ENCODE measurements around the gene CHEK2.

Gene CHEK2

DNA sequence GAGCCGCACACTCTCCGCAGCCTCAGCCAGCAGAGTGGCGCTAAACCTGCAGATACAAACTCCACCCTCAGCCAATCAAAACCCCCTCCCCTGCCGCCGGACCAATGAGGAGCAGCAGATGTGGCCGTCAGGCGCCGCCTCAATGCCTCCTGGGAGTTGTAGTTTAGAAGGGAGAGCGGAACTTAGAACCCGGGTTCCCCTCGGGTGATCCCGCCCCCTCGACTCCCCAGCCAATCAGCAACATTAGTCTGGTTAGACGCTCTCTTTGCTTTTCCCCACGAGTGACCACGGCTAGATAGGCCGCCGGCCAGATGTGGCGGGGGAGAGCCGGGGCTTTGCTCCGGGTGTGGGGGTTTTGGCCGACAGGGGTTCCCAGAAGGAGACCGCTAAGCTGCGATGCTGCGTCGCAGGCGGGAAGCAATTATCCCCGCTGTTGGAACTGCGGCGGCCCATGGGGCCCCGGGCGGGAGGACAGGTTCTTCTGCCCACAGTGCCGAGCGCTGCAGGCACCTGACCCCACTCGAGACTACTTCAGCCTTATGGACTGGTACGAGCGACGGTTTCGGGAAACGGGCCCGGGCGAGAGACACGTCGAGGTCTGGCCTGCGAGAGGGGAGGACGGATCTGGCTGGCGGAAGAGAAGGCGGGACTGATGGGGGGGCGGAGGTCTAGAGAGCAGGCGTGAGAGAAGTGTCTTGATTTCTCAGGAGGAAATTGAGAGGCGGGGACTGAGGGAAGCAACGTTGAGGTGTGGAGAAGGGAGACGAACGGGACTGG is at the start of gene CHEK2, which contains the start of gene HSCB:
TSS of gene CHEK2 (minus strand) at position 36 of the 777 bp plus-strand sequence. CDS start 7,099 bp downstream, outside the sequence.
TSS of gene HSCB (plus strand) at position 255 of the 777 bp plus-strand sequence. CDS start at position 312, 57 bp downstream.
- POLR2A ChIA-PET, result interaction anchor here (1.0 to 1.7 kb wide), 6 partner anchors 11 to 63 kb away, joined by 3 to 10 read pairs (median 4); partner anchors contain the start of genes CCDC117 and XBP1
- DNase-seq (ENCODE audit: extremely low spot score), result peak; percentile 99
- TF ChIP-seq L3MBTL2 (conservative IDR thresholded peaks at IDR 0.05) (peak; percentile 43), SP1 (IDR thresholded peaks at IDR 0.05) (no peak), ARNT (IDR thresholded peaks at IDR 0.05) (no peak), CTBP1 (IDR thresholded peaks at IDR 0.05; ENCODE audit: borderline replicate concordance) (no peak), FOXM1 (IDR thresholded peaks at IDR 0.05; ENCODE audit: borderline replicate concordance) (peak; percentile 93), NFRKB (IDR thresholded peaks at IDR 0.05) (no peak), SUZ12 (IDR thresholded peaks at IDR 0.05) (no peak), BHLHE40 (IDR thresholded peaks at IDR 0.05; ENCODE audit: borderline replicate concordance) (no peak), HDGF (IDR thresholded peaks at IDR 0.05; ENCODE audit: borderline replicate concordance) (no peak; the same call in 1 of the 2 replicates), FOXK2 (IDR thresholded peaks at IDR 0.05) (no peak), LEF1 (IDR thresholded peaks at IDR 0.05; ENCODE audit: borderline replicate concordance) (no peak; the same call in 1 of the 2 replicates), FOXA1 (IDR thresholded peaks at IDR 0.05) (no peak), ELF4 (IDR thresholded peaks at IDR 0.05) (no peak; the same call in 1 of the 2 replicates), TARDBP (IDR thresholded peaks at IDR 0.05) (no peak), ZNF384 (IDR thresholded peaks at IDR 0.05) (no peak)
- TF ChIP-seq, protein P1, sequence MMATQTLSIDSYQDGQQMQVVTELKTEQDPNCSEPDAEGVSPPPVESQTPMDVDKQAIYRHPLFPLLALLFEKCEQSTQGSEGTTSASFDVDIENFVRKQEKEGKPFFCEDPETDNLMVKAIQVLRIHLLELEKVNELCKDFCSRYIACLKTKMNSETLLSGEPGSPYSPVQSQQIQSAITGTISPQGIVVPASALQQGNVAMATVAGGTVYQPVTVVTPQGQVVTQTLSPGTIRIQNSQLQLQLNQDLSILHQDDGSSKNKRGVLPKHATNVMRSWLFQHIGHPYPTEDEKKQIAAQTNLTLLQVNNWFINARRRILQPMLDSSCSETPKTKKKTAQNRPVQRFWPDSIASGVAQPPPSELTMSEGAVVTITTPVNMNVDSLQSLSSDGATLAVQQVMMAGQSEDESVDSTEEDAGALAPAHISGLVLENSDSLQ (IDR thresholded peaks at IDR 0.05), result peak; percentile 93
- CTCF ChIA-PET, result no interaction called here

GRCh38 chr22:28791124-28791523 is 49.5 kb upstream of the CHEK2 start:
- TF ChIP-seq, protein P1 (IDR thresholded peaks at IDR 0.05), result no peak
- TF ChIP-seq ZNF384 (IDR thresholded peaks at IDR 0.05) (no peak), LEF1 (IDR thresholded peaks at IDR 0.05; ENCODE audit: borderline replicate concordance) (no peak), FOXA1 (IDR thresholded peaks at IDR 0.05) (no peak), FOXM1 (IDR thresholded peaks at IDR 0.05; ENCODE audit: borderline replicate concordance) (no peak), SP1 (IDR thresholded peaks at IDR 0.05) (no peak), TARDBP (IDR thresholded peaks at IDR 0.05) (no peak), BHLHE40 (IDR thresholded peaks at IDR 0.05; ENCODE audit: borderline replicate concordance) (no peak), FOXK2 (IDR thresholded peaks at IDR 0.05) (no peak), CTBP1 (IDR thresholded peaks at IDR 0.05; ENCODE audit: borderline replicate concordance) (no peak), L3MBTL2 (conservative IDR thresholded peaks at IDR 0.05) (no peak), SUZ12 (IDR thresholded peaks at IDR 0.05) (no peak), ARNT (IDR thresholded peaks at IDR 0.05) (no peak), HDGF (IDR thresholded peaks at IDR 0.05; ENCODE audit: borderline replicate concordance) (no peak), NFRKB (IDR thresholded peaks at IDR 0.05) (no peak), ELF4 (IDR thresholded peaks at IDR 0.05) (no peak)
- DNase-seq (ENCODE audit: extremely low spot score), result no peak
- ChIA-PET POLR2A (interaction anchor here (1.3 kb wide), 1 partner anchor 9 kb away, joined by 11 read pairs; the partner anchor contains the start of gene XBP1), CTCF (no interaction called here)

GRCh38 chr22:28788601-28789000 is 47.0 kb upstream of the CHEK2 start:
- CTCF ChIA-PET, result interaction anchor here (0.8 kb wide), 1 partner anchor 23 kb away, joined by 3 read pairs; no protein-coding TSS in a partner anchor

GRCh38 chr22:28783786-28784671 is 42.4 kb upstream of the CHEK2 start:
- TF ChIP-seq SUZ12 (IDR thresholded peaks at IDR 0.05), result no peak
- TF ChIP-seq ARNT (IDR thresholded peaks at IDR 0.05), result no peak
- TF ChIP-seq FOXM1 (IDR thresholded peaks at IDR 0.05; ENCODE audit: borderline replicate concordance), result no peak
- TF ChIP-seq FOXA1 (IDR thresholded peaks at IDR 0.05), result no peak
- TF ChIP-seq ZNF384 (IDR thresholded peaks at IDR 0.05), result no peak
- TF ChIP-seq BHLHE40 (IDR thresholded peaks at IDR 0.05; ENCODE audit: borderline replicate concordance), result no peak
- no peak for TF ChIP-seq HDGF (IDR thresholded peaks at IDR 0.05; ENCODE audit: borderline replicate concordance)
- no peak for TF ChIP-seq LEF1 (IDR thresholded peaks at IDR 0.05; ENCODE audit: borderline replicate concordance)
- DNase-seq (ENCODE audit: extremely low spot score), result no peak
- CTCF ChIA-PET, result interaction anchor here (0.5 to 1.6 kb wide), 3 partner anchors 10 to 192 kb away, joined by 3 to 5 read pairs (median 3); no protein-coding TSS in a partner anchor
- POLR2A ChIA-PET, result interaction anchor here (0.8 to 3.6 kb wide), 4 partner anchors 10 to 167 kb away, joined by 3 to 23 read pairs (median 8); partner anchors contain the start of gene XBP1

More at GRCh38 chr22:28788601-28789000, 47.0 kb upstream of the CHEK2 start:
- POLR2A ChIA-PET, result interaction anchor here (0.6 to 3.2 kb wide), 2 partner anchors 12 to 117 kb away, joined by 3 to 19 read pairs; partner anchors contain the start of gene XBP1
- TF ChIP-seq, protein P1 (IDR thresholded peaks at IDR 0.05), result no peak
- TF ChIP-seq CTBP1 (IDR thresholded peaks at IDR 0.05; ENCODE audit: borderline replicate concordance), result no peak
- no peak for TF ChIP-seq FOXA1 (IDR thresholded peaks at IDR 0.05)
- TF ChIP-seq SUZ12 (IDR thresholded peaks at IDR 0.05), result no peak
- no peak for TF ChIP-seq HDGF (IDR thresholded peaks at IDR 0.05; ENCODE audit: borderline replicate concordance)
- no peak for TF ChIP-seq LEF1 (IDR thresholded peaks at IDR 0.05; ENCODE audit: borderline replicate concordance)
- no peak for TF ChIP-seq FOXK2 (IDR thresholded peaks at IDR 0.05)
- no peak for DNase-seq (ENCODE audit: extremely low spot score)

GRCh38 chr22:28780296-28780695 is 38.7 kb upstream of the CHEK2 start:
- no peak for DNase-seq (ENCODE audit: extremely low spot score)
- POLR2A ChIA-PET, result interaction anchor here (1.2 to 2.7 kb wide), 2 partner anchors 8 to 19 kb away, joined by 4 to 13 read pairs; partner anchors contain the start of genes CCDC117 and XBP1
- no peak for TF ChIP-seq ELF4 (IDR thresholded peaks at IDR 0.05)
- CTCF ChIA-PET, result no interaction called here
